BE2C (cell line): ENCODE results near the gene FMNL2.

ENCODE experiments used
- DNase-seq: peaks from one replicate; pipeline ENCODE4 v3.0.0-alpha.2; 2020
- H3K27me3 ChIP-seq: fragments of 250-450 bp; sonication (Bioruptor Pico); 2 replicates; pipeline ENCODE4 v1.5.1; 2020; ENCODE audit warnings: mild to moderate bottlenecking
- H3K36me3 ChIP-seq: fragments of 250-450 bp; sonication (Bioruptor Pico); 2 replicates; pipeline ENCODE4 v1.5.1; 2020; ENCODE audit warnings: mild to moderate bottlenecking
- H3K4me1 ChIP-seq: fragments of 250-450 bp; sonication (Bioruptor Pico); 2 replicates; pipeline ENCODE4 v1.5.1; 2020
- H3K4me3 ChIP-seq: 2 replicates; pipeline ENCODE4 v1.5.1; 2011; ENCODE audit warnings: low read depth, low read length
- H3K9me3 ChIP-seq: fragments of 250-450 bp; sonication (Bioruptor Pico); 2 replicates; pipeline ENCODE4 v1.5.1; 2020
- CTCF ChIP-seq: IDR thresholded peaks from 2 replicates; pipeline ENCODE4 v1.5.1; 2012; ENCODE audit warnings: mild to moderate bottlenecking, low read depth, low read length

Gene FMNL2

GRCh38 chr2:152466041-152466440, 131.1 kb downstream of the FMNL2 start:
- TF ChIP-seq CTCF, result no peak
- Histone ChIP-seq H3K4me3 (no peak overlapping the region), H3K36me3 (no peaks in the 10 kb centered on the region), H3K9me3 (no peaks in the 10 kb centered on the region), H3K27me3 (no peaks in the 10 kb centered on the region), H3K4me1 (no peaks in the 10 kb centered on the region)
- DNase-seq, result no peak

- DNase-seq, result no peak
- Histone ChIP-seq H3K9me3 (no peaks in the 10 kb centered on the region), H3K4me3 (no peak overlapping the region), H3K36me3 (no peaks in the 10 kb centered on the region), H3K27me3 (no peaks in the 10 kb centered on the region), H3K4me1 (no peaks in the 10 kb centered on the region)
- TF ChIP-seq CTCF, result no peak
These were observed 132.2 kb downstream of the FMNL2 start for GRCh38 chr2:152466980-152467676.

GRCh38 chr2:152467677-152468410, 132.9 kb downstream of the FMNL2 start:
- no peak overlapping the region for H3K4me3 ChIP-seq
- no peaks in the 10 kb centered on the region for H3K36me3 ChIP-seq
- no peak for DNase-seq
- H3K27me3 ChIP-seq, result no peaks in the 10 kb centered on the region
- H3K9me3 ChIP-seq, result no peaks in the 10 kb centered on the region
- TF ChIP-seq CTCF, result no peak
- no peaks in the 10 kb centered on the region for H3K4me1 ChIP-seq

GRCh38 chr2:152468899-152469692, 134.1 kb downstream of the FMNL2 start:
- Histone ChIP-seq H3K36me3 (no peaks in the 10 kb centered on the region), H3K27me3 (no peaks in the 10 kb centered on the region), H3K9me3 (no peaks in the 10 kb centered on the region), H3K4me3 (no peak overlapping the region), H3K4me1 (no peaks in the 10 kb centered on the region)
- no peak for DNase-seq
- no peak for TF ChIP-seq CTCF

GRCh38 chr2:152470861-152471854, 136.2 kb downstream of the FMNL2 start:
- no peak for DNase-seq
- TF ChIP-seq CTCF, result no peak
- Histone ChIP-seq H3K4me1 (no peaks in the 10 kb centered on the region), H3K9me3 (no peaks in the 10 kb centered on the region), H3K27me3 (no peaks in the 10 kb centered on the region), H3K36me3 (no peaks in the 10 kb centered on the region), H3K4me3 (no peak overlapping the region)
